NCI-H1048 (cell line): ENCODE results near the gene CFH.
A peak's percentile ranks its signal among the peaks of the same experiment; 100 is the strongest.
"Not testable (repeated sequence)": the region's sequence is repeated elsewhere in the genome, so short reads cannot be mapped to it uniquely, and the experiment has no call there.

Experiments
- DNase-seq: peaks from one replicate; lab custom pipeline; 2025; lab: John Stamatoyannopoulos, UW

Gene CFH

GRCh38 chr1:196651637-196652215 lies at the start of gene CFH:
CFH (plus strand) TSS chr1:196652043; CDS start chr1:196652118, 75 bp downstream.
- no peak for DNase-seq

GRCh38 chr1:196603651-196604050 lies 48.2 kb upstream of the CFH start:
- no peak for DNase-seq

- DNase-seq: no peak
These were observed 43.9 kb upstream of the CFH start for GRCh38 chr1:196607981-196608380.

- DNase-seq: no peak
These were observed 43.2 kb upstream of the CFH start, which contains the start of gene KCNT2 for GRCh38 chr1:196608390-196609369. KCNT2 (minus strand) TSS chr1:196608440; CDS start chr1:196608309, 131 bp downstream.

- no peak for DNase-seq
These were observed 42.5 kb upstream of the CFH start for GRCh38 chr1:196609370-196609737.

- no peak for DNase-seq
These were observed 40.0 kb upstream of the CFH start for GRCh38 chr1:196611873-196612272.

GRCh38 chr1:196619721-196620120 lies 32.1 kb upstream of the CFH start:
- DNase-seq: no peak

GRCh38 chr1:196623079-196623478 lies 28.8 kb upstream of the CFH start:
- DNase-seq: no peak

GRCh38 chr1:196628838-196629237 lies 23.0 kb upstream of the CFH start:
- DNase-seq: no peak

- DNase-seq: no peak
These were observed 14.2 kb upstream of the CFH start for GRCh38 chr1:196637606-196638005.

- DNase-seq: no peak
These were observed 13.4 kb upstream of the CFH start for GRCh38 chr1:196638466-196638865.

- not testable (repeated sequence) for DNase-seq
These were observed 12.6 kb upstream of the CFH start for GRCh38 chr1:196639291-196639690.

GRCh38 chr1:196640976-196641375 lies 10.9 kb upstream of the CFH start:
- no peak for DNase-seq

GRCh38 chr1:196649990-196650389 lies 1.9 kb upstream of the CFH start:
- no peak for DNase-seq

GRCh38 chr1:196650403-196650802 lies 1.4 kb upstream of the CFH start:
- DNase-seq: no peak

- no peak for DNase-seq
These were observed 764 bp upstream of the CFH start for GRCh38 chr1:196651079-196651478.

GRCh38 chr1:196654271-196654670 lies 2.4 kb downstream of the CFH start:
- DNase-seq: no peak

- no peak for DNase-seq
These were observed 3.2 kb downstream of the CFH start for GRCh38 chr1:196655071-196655470.

- DNase-seq: no peak
These were observed 3.7 kb downstream of the CFH start for GRCh38 chr1:196655494-196655893.

- no peak for DNase-seq
These were observed 7.6 kb downstream of the CFH start for GRCh38 chr1:196659471-196659870.

- no peak for DNase-seq
These were observed 8.4 kb downstream of the CFH start for GRCh38 chr1:196660272-196660671.

- peak; percentile 34 for DNase-seq
These were observed 9.0 kb downstream of the CFH start for GRCh38 chr1:196660852-196661251.

GRCh38 chr1:196661345-196661744 lies 9.5 kb downstream of the CFH start:
- DNase-seq: no peak
